Measurements from ENCODE around the gene CYP27B1. TPM values are rescaled to one million over a fixed set of nuclear protein-coding genes. Genes with fewer than 3 reads are reported as not detected.

Gene CYP27B1, protein sequence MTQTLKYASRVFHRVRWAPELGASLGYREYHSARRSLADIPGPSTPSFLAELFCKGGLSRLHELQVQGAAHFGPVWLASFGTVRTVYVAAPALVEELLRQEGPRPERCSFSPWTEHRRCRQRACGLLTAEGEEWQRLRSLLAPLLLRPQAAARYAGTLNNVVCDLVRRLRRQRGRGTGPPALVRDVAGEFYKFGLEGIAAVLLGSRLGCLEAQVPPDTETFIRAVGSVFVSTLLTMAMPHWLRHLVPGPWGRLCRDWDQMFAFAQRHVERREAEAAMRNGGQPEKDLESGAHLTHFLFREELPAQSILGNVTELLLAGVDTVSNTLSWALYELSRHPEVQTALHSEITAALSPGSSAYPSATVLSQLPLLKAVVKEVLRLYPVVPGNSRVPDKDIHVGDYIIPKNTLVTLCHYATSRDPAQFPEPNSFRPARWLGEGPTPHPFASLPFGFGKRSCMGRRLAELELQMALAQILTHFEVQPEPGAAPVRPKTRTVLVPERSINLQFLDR
- polyA plus RNA-seq (2013, experiment 1 of 2) = 0.18 TPM
- 2.0 TPM for polyA plus RNA-seq (2013, experiment 2 of 2)

DNA sequence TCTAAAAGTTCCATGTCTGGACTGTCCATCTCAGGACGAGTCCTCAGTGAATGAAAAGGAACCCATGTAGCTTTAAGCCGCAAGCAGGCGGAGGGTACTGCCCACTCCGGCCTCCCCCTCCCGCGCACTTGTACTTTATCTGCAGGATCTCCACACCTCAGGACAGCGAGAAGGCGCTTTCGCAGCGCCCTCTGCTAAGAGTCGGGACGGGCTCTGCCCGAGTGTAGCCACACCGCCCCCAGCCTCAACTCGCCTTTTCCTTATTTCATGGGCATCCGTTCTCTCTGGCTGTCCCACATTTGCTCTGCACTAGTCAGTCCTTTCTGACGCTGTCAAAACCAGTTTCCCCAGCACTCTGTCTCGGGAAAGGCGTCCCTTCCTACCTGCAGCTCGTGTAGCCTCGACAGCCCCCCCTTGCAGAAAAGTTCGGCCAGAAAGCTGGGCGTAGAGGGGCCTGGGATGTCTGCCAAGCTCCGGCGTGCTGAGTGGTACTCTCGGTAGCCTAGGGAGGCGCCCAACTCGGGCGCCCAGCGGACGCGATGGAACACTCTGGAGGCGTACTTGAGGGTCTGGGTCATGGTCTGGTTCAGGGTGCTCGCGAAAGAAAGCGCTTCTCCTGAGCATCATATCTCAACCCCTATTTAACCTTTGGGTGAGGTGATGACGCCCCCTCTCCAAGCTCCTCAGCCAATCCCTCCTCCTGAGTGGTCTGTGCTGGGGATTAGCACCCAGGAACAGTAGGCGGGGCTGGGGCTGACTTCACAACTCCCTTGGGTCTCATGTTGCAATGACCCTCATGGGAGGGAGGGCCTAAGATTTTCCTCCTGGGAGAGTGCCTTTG lies at the start of gene CYP27B1:
TSS of gene CYP27B1 (minus strand) at position 615 of the 841 bp plus-strand sequence. CDS start at position 578, 37 bp downstream.
- Histone ChIP-seq H3K27ac (ENCODE audit: low read depth, low read length, severe bottlenecking) (no peak within 1 kb of the TSS), H3K9me3 (ENCODE audit: control insufficient read depth, low read length) (no peaks in the 10 kb centered on the region), H3K4me3 (ENCODE audit: extremely low read depth, insufficient read depth, low read length, poor library complexity, severe bottlenecking) (no peak within 1 kb of the TSS), H3K36me3 (ENCODE audit: control insufficient read depth, insufficient read depth, low read length) (peaks cover 25% of the 10 kb centered on the region), H3K4me1 (ENCODE audit: control insufficient read depth, insufficient read depth, low read length, poor library complexity, severe bottlenecking) (peaks cover 13% of the 10 kb centered on the region)
- WGBS, 2 experiments (ENCODE audit: insufficient coverage in 2 of 2) = 5 to 6% methylated on average over 29 to 31 of the region's 38 CpGs

DNA sequence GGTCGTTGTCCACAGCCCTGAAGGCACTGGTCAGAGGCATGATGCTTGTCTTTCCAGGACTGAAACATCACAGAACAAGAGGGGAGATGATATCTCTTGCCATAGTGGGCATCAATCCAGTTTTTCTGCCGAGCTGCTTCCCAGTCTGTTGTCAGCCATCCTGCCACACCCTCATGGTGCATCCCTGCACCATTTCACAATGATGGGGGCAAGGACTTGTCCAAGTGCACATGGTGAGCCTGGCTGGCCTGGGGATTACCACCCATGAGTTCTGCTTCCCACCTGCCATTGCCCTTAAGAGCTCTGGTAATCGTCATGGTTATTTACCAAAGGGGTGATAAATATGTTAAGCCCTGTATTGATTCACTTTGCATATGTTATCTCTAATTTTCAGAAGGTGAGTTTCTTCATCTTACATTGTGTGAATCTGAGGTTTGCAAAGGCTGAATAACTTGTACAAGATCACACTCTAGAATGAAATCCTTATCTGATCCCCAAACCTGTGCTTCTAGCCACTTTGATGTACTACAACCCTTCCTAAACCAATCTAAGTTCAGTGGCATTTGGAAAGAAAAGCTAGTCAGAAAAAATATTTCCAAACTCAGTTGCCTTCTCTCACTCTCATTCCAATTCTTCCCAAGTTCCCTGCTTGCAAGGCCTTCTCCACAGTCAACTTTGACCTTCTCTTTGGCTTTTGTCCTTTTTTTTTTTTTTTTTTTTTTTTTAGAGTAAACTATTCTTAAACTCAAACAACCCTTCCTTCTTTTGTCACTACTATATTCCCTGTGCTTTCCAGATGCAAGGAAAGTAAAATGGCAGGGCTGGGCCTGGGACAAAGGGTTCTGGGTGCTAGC lies 49.4 kb upstream of the CYP27B1 start:
- Histone ChIP-seq H3K4me1 (ENCODE audit: control insufficient read depth, insufficient read depth, low read length, poor library complexity, severe bottlenecking) (no peaks in the 10 kb centered on the region), H3K9me3 (ENCODE audit: control insufficient read depth, low read length) (no peaks in the 10 kb centered on the region), H3K4me3 (ENCODE audit: extremely low read depth, insufficient read depth, low read length, poor library complexity, severe bottlenecking) (no peak overlapping the region), H3K36me3 (ENCODE audit: control insufficient read depth, insufficient read depth, low read length) (peaks cover 28% of the 10 kb centered on the region), H3K27ac (ENCODE audit: low read depth, low read length, severe bottlenecking) (no peak overlapping the region)
- 83 to 88% methylated on average over 2 of the region's 3 CpGs for WGBS, 2 experiments (ENCODE audit: insufficient coverage in 2 of 2)

DNA sequence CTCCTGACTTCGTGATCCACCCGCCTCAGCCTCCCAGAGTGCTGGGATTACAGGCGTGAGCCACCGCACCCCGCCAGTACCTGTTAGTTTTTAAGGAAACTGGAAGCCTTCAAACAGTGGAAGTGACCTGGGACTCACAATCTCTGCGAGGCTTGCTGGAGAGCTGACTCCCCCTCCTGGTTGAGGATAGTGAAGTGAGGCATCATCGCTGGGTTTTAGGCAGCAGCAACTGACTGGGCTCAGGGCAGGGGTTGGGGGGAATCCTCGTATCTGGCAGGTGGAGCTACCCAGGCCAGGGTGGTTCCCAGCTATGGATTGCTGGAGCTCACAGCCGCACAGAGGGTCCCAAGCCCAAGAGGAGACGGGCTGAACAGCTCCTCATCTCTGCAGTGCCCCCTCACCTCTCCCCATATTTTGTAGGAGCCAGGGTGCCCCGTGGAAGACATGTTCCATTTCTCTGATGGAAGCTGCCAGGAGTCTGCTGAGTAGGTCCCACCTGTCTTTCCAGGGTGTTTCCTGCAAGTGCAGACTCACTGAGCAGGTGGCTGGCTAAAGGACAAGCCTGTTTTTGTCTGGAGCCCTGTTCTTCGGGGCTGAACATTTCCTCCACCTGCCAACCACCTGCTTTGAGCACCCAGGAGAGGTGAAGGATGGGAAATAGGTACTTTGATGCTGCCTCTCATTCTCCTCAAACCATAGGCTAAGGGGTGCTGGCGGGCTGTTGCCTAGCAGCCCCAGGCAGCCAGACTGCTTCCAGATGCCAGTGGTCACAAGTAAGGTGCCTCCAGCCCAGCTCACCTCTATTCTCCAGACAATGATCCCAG lies 48.5 kb upstream of the CYP27B1 start:
- H3K9me3 ChIP-seq (ENCODE audit: control insufficient read depth, low read length) = no peaks in the 10 kb centered on the region
- H3K4me3 ChIP-seq (ENCODE audit: extremely low read depth, insufficient read depth, low read length, poor library complexity, severe bottlenecking) = no peak overlapping the region
- H3K4me1 ChIP-seq (ENCODE audit: control insufficient read depth, insufficient read depth, low read length, poor library complexity, severe bottlenecking) = no peaks in the 10 kb centered on the region
- WGBS, 2 experiments (ENCODE audit: insufficient coverage in 2 of 2) = 78% methylated on average over 10 to 13 of the region's 13 CpGs
- H3K27ac ChIP-seq (ENCODE audit: low read depth, low read length, severe bottlenecking) = no peak overlapping the region
- H3K36me3 ChIP-seq (ENCODE audit: control insufficient read depth, insufficient read depth, low read length) = peaks cover 20% of the 10 kb centered on the region

DNA sequence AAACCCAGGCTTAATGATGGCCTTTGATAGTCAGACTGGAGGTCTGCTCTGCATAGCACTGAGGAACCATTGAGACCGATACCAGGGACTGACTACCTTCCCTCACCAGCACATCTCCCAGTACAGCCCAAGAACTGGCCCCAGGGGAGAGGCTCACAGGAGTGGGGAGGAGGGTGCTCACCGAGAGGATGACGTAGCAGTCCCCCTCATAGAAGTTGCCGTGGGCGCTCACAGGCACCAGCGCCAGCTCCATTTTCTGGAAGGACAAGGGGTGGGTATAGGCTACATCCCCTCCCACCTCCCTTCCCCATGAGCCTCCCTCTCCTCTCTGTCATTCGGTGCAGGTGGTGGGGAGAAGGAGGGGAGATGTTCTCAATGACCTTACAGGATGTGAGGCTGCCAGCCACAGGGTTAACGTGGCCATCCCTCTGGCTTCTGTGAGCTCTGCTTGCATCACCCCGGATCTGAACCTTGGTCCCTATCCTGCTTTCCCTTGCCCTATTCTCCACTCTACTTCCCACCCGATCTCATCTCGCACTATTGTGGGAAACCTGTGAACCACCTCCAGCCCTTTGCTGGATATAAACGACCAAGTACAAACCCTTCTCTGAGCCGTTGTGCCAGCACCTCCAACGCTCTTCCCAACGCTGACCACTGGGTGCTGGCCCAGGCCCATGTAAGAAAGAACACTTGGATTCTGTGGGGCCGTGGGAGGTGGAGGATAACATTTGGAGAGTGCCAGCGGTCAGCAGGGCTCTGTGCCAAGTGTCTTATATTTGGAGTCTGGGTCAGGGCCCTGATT lies 47.3 kb upstream of the CYP27B1 start:
- Histone ChIP-seq H3K27ac (ENCODE audit: low read depth, low read length, severe bottlenecking) (no peak overlapping the region), H3K36me3 (ENCODE audit: control insufficient read depth, insufficient read depth, low read length) (peaks cover 10% of the 10 kb centered on the region), H3K9me3 (ENCODE audit: control insufficient read depth, low read length) (no peaks in the 10 kb centered on the region), H3K4me3 (ENCODE audit: extremely low read depth, insufficient read depth, low read length, poor library complexity, severe bottlenecking) (no peak overlapping the region), H3K4me1 (ENCODE audit: control insufficient read depth, insufficient read depth, low read length, poor library complexity, severe bottlenecking) (no peaks in the 10 kb centered on the region)
- 83 to 91% methylated on average over 7 to 9 of the region's 17 CpGs for WGBS, 2 experiments (ENCODE audit: insufficient coverage in 2 of 2)

DNA sequence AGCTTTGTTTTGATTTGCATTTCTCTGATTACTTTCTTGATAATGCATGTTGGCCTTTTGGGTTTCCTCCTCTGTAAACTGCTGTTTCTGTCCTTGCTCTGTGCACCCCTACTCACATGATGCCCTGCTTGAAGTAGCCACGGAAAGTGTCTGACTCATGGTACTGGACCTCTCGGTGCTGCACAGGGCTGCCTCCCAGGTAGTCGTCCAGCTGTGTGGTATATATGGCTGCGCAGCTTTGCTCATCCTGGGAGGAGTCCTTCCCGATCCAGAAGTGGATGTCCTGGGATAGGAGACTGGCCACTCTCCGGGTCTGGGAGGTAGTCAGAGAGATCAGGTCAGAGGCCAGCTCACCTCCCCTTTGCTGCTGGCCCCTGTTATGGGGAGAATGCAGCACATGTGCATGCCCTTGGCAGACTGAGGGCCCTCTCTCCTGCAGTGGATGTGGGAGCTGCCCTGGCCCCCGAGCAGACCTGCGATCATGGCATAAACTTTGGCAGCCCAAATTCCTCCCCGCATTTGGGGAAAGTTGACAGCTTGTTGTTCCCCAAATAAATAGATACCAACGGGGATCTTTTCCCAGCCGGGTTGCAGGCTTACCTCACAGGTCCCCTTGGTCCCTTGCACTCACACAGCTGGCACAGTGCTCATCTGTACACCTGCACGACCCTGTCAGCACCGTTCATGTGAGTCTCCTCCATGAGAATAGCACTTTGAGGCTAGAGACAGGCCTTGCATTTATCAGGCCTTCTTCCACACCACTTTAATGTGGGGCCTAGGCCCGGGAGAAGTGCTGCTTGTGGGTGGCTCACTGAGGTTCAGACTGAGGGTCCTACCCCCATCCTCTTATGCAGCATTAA lies 46.5 kb upstream of the CYP27B1 start:
- Histone ChIP-seq H3K36me3 (ENCODE audit: control insufficient read depth, insufficient read depth, low read length) (peaks cover 8% of the 10 kb centered on the region), H3K4me3 (ENCODE audit: extremely low read depth, insufficient read depth, low read length, poor library complexity, severe bottlenecking) (no peak overlapping the region), H3K27ac (ENCODE audit: low read depth, low read length, severe bottlenecking) (no peak overlapping the region), H3K4me1 (ENCODE audit: control insufficient read depth, insufficient read depth, low read length, poor library complexity, severe bottlenecking) (no peaks in the 10 kb centered on the region), H3K9me3 (ENCODE audit: control insufficient read depth, low read length) (no peaks in the 10 kb centered on the region)
- WGBS, 2 experiments (ENCODE audit: insufficient coverage in 2 of 2) = 91 to 92% methylated on average over 11 to 14 of the region's 14 CpGs

DNA sequence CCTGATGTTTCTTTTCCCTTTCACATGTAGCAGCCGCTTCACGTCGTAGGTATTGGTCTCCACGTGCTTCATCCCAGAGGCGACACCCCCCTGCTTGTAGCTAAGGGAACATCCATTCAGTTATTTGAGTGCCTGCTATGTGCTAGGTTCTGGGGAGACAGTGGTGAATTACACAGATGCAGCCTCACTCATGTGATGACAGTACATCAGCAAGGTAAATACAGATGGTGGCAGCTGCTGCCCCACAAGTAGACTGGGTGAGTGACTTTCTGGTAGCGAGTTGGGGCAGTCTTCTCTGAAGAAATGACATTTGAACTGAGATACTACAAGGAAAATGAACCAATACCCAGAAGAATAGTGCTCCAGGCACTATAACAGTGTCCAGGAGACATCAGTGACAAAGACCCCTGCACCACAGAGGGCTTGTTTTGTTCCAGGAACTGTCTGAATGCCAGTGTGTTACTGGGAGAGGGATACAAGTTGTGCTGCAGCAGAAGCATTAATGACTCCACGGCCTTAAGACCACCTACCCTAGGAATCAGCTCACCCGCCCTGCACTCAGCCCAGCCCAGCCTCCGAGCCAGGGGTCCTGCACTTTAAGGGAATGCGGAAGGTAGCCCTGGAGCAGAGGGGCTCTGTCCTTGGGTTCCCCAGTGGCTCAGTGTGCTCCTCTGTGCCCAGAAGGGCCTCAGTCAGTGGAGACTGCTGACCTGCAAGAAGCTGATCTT lies 44.3 kb upstream of the CYP27B1 start:
- WGBS, 2 experiments (ENCODE audit: insufficient coverage in 2 of 2) = 95 to 100% methylated on average over 5 to 6 of the region's 10 CpGs
- Histone ChIP-seq H3K27ac (ENCODE audit: low read depth, low read length, severe bottlenecking) (no peak overlapping the region), H3K36me3 (ENCODE audit: control insufficient read depth, insufficient read depth, low read length) (peaks cover 19% of the 10 kb centered on the region), H3K9me3 (ENCODE audit: control insufficient read depth, low read length) (no peaks in the 10 kb centered on the region), H3K4me1 (ENCODE audit: control insufficient read depth, insufficient read depth, low read length, poor library complexity, severe bottlenecking) (no peaks in the 10 kb centered on the region), H3K4me3 (ENCODE audit: extremely low read depth, insufficient read depth, low read length, poor library complexity, severe bottlenecking) (no peak overlapping the region)

DNA sequence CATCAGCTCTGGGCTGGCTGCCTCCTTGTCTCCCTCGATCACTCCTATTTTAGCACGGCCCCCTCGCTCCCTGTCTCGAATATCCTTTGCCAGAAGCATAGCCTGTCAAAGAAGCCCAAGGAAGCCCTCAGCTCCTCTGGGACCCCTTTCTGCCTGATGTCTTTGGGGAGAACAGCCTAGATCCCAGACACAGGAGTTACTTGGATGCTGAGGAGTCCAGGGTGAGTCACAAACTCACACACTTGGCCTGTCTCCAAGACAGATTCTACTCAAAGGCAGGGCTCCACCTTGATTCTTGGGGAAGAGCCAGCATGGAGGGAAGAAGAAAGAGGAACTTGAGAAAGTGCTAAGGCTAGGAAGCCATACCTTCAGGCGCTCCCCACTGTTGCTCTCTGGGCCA lies 43.6 kb upstream of the CYP27B1 start:
- no peak overlapping the region for H3K27ac ChIP-seq (ENCODE audit: low read depth, low read length, severe bottlenecking)
- H3K4me1 ChIP-seq (ENCODE audit: control insufficient read depth, insufficient read depth, low read length, poor library complexity, severe bottlenecking) = no peaks in the 10 kb centered on the region
- H3K36me3 ChIP-seq (ENCODE audit: control insufficient read depth, insufficient read depth, low read length) = peaks cover 19% of the 10 kb centered on the region
- WGBS, 2 experiments (ENCODE audit: insufficient coverage in 2 of 2) = 94 to 96% methylated on average over 5 of the region's 5 CpGs
- no peak overlapping the region for H3K4me3 ChIP-seq (ENCODE audit: extremely low read depth, insufficient read depth, low read length, poor library complexity, severe bottlenecking)
- no peaks in the 10 kb centered on the region for H3K9me3 ChIP-seq (ENCODE audit: control insufficient read depth, low read length)

DNA sequence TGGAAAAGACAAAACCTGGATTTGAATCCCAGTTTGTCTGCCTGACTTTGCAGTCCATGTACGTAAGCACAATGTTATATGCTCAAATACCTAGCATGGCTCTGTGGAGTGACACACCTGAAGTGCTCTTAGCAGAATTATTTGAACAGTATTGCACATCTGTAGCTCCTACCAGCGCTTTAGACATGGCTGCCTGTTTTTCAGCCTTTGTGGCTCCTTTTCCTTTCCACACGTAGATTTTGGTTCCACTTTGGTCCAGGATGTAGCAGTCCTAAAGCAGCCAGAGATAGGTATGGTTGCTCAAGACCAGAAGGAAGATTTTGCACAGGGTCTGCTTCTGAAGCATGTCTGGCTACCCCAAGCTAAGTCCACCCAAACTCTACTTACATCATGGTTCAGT lies 42.5 kb upstream of the CYP27B1 start:
- 96 to 97% methylated on average over 3 of the region's 3 CpGs for WGBS, 2 experiments (ENCODE audit: insufficient coverage in 2 of 2)
- peaks cover 20% of the 10 kb centered on the region for H3K36me3 ChIP-seq (ENCODE audit: control insufficient read depth, insufficient read depth, low read length)
- H3K9me3 ChIP-seq (ENCODE audit: control insufficient read depth, low read length) = no peaks in the 10 kb centered on the region
- no peaks in the 10 kb centered on the region for H3K4me1 ChIP-seq (ENCODE audit: control insufficient read depth, insufficient read depth, low read length, poor library complexity, severe bottlenecking)
- no peak overlapping the region for H3K4me3 ChIP-seq (ENCODE audit: extremely low read depth, insufficient read depth, low read length, poor library complexity, severe bottlenecking)
- no peak overlapping the region for H3K27ac ChIP-seq (ENCODE audit: low read depth, low read length, severe bottlenecking)
